GM12878 (cell line): Measurements from ENCODE around the gene OR52K1. TPM values are rescaled to one million over a fixed set of nuclear protein-coding genes. Genes with fewer than 3 reads are reported as not detected.

Experiments used
- ATF7 ChIP-seq: fragments of 450-650 bp; IDR thresholded peaks from 2 replicates; pipeline ENCODE4 v1.6.1; 2016; ENCODE audit warnings: low read depth, mild to moderate bottlenecking
- CREM ChIP-seq: IDR thresholded peaks from 2 replicates; pipeline ENCODE4 v1.6.1; 2014; ENCODE audit warnings: antibody characterized with exemption, low read depth
- CUX1 ChIP-seq: IDR thresholded peaks from 2 replicates; pipeline ENCODE4 v1.6.1; 2012; ENCODE audit warnings: improper control_type of control experiment, low read depth, low read length; ENCODE audit not compliant: insufficient replicate concordance
- PAX5 ChIP-seq: IDR thresholded peaks from 2 replicates; pipeline ENCODE4 v1.6.1; 2011; ENCODE audit warnings: low read depth, low read length, borderline replicate concordance
- SREBF1 ChIP-seq: IDR thresholded peaks from 2 replicates; pipeline ENCODE4 v1.6.1; 2012; ENCODE audit warnings: mild to moderate bottlenecking, low read length
- ZZZ3 ChIP-seq: IDR thresholded peaks from 2 replicates; pipeline ENCODE4 v1.6.1; 2011; ENCODE audit warnings: low read depth; ENCODE audit not compliant: control insufficient read depth, insufficient read length
- polyA plus RNA-seq, 11 experiments: library from polyadenylated mRNA; depleted of rRNA in 4 of 11; unstranded in 6 of 11; stranded (reverse) in 5 of 11; fragments of >200 nt; fragmentation: Nextera tagmentation in 4 of 11; fragmentation: Illumina TruSeq in 1 of 11; extraction: Ambion mirVana in 4 of 11; extraction: Trizol in 1 of 11; gene quantifications; 1 replicate in 1 of 11; 2 replicates in 10 of 11; pipeline versions ENCODE4 v1.2.1 to v1.2.3, GENCODE V29; 2011 to 2016; ENCODE audit warnings: inconsistent platforms in 2 of 11, missing spikeins in 2 of 11, low read depth in 1 of 11
- total RNA-seq, 4 experiments: library from RNA; depleted of rRNA in 3 of 4; stranded (reverse); fragments of >200 nt in 3 of 4; fragmentation: Illumina TruSeq in 1 of 4; extraction: Trizol in 1 of 4; gene quantifications; 2 replicates each; pipeline versions ENCODE4 v1.2.1 to v1.2.3, GENCODE V29; 2013 to 2021
- TF ChIP-seq, protein P1 (sequence below): fragments of 450-650 bp; IDR thresholded peaks from 2 replicates; pipeline ENCODE4 v1.6.1; 2018; ENCODE audit warnings: borderline replicate concordance, mild to moderate bottlenecking; ENCODE audit not compliant: partially characterized antibody

Gene OR52K1
- total and polyA plus RNA-seq, 10 of the 15 experiments (the other 5 are each of a cell fraction or from before 2014, with no cell fraction given), result not detected

DNA sequence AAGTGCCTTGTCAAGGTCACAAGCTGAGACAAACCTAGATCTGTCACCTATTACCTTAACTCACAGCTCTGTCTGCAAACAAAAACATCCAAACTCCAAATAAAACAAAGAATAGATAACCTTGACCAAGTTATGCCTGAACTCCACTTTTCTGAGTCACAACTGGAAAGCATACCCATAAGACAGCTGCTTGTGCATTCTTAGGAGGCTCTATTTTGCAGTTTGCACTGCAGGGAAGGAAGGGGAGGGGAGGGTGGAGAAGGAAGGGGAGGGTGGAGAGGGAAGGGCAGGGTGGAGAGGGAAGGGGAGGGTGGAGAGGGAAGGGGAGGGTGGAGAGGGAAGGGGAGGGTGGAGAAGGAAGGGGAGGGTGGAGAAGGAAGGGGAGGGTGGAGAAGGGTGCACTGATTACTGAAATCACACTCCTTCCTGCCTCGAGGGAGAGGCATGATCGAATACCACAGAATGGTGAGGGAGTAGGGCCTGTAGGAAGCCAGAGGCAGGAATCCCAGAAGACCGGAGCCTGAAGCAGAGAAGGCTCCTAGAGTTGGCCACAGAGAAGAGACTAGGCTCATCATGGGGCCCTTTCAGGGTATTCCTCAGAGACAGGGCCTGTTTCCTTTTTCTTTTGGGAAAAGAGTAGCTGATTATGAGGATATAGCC lies 39.1 kb upstream of the OR52K1 start (continued):
- TF ChIP-seq, protein P1, sequence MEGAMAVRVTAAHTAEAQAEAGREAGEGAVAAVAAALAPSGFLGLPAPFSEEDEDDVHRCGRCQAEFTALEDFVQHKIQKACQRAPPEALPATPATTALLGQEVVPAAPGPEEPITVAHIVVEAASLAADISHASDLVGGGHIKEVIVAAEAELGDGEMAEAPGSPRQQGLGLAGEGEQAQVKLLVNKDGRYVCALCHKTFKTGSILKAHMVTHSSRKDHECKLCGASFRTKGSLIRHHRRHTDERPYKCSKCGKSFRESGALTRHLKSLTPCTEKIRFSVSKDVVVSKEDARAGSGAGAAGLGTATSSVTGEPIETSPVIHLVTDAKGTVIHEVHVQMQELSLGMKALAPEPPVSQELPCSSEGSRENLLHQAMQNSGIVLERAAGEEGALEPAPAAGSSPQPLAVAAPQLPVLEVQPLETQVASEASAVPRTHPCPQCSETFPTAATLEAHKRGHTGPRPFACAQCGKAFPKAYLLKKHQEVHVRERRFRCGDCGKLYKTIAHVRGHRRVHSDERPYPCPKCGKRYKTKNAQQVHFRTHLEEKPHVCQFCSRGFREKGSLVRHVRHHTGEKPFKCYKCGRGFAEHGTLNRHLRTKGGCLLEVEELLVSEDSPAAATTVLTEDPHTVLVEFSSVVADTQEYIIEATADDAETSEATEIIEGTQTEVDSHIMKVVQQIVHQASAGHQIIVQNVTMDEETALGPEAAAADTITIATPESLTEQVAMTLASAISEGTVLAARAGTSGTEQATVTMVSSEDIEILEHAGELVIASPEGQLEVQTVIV, result no peak
- no peak for TF ChIP-seq CUX1
- no peak for TF ChIP-seq PAX5
- TF ChIP-seq CREM, result no peak
- no peak for TF ChIP-seq SREBF1
- no peak for TF ChIP-seq ATF7
- TF ChIP-seq ZZZ3, result no peak
